Activated naive CD4-positive, alpha-beta T cell treated with Interleukin-2 at 50 U/mL for 16 hours (primary cell): Measurements from ENCODE around the gene CBX6.

Experiments used
- DNase-seq: peaks from one replicate; pipeline ENCODE4 v3.0.0-alpha.2; 2020

Gene CBX6

GRCh38 chr22:38873469-38874411 lies 1.7 kb upstream of the CBX6 start:
- DNase-seq: peak; percentile 81

DNA sequence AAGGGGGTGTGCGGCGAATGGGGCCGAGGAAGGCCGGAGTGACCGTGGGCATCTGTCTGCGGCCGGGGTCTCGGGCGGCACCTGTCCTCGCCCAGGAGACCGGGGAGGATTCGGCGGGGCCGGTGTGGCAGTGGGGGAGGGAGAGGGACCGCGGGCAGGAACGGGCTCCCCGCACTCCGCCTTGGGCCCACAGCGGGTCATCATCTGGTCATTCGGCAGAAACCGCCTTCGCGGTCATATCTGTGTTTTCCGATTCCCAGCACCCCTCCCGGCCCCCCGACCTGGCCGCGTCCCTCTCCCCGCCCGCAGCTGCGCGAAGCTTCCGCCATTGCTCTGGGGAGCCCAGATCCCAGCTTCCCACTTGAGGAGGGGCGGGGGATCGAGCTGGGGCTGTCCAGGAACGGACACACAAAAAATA lies 824 bp upstream of the CBX6 start:
- no peak for DNase-seq

DNA sequence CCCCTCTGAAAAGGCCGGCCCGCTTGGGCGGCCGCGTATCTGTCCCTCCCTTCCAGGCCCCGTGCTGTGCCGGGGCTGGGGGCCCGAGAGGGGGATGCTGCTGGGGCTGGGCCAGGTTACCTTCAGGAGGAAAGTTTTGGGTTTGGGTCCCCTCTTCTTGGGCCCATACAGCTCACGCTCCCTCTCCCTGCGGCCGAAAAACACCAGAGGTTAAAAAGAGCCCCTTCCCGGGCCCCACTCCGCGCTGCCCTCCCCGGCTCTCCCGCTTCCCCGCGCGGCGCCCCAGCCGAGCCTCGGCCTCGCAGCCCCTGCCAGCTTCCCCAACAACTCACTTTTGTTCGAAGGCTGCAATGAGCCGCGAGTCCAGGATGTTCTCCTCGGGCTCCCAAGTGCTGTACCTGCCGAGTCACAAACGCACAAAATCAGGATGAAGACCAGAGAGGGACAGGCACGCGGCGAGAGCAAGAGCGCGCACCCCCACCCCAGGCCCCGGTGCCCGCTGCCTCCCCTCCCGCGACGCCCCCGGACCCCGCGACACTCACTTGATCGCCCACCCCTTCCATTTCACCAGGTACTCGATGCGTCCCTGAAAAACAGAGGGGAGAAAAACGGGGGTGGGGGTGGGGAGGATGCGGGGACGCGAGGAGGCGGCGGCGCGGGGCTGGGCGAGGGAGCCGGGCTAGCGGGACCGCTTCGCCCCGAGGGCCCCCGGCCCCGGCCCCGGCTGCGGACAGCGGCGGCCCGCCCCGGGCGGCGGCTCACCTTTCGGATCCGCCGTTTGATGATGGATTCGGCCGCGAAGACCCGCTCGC lies 450 bp downstream of the CBX6 start:
- DNase-seq: peak; percentile 48

GRCh38 chr22:38870791-38871359 lies 1.1 kb downstream of the CBX6 start:
- no peak for DNase-seq

- peak; percentile 90 for DNase-seq
Observed at GRCh38 chr22:38870312-38870741, 1.7 kb downstream of the CBX6 start.

DNA sequence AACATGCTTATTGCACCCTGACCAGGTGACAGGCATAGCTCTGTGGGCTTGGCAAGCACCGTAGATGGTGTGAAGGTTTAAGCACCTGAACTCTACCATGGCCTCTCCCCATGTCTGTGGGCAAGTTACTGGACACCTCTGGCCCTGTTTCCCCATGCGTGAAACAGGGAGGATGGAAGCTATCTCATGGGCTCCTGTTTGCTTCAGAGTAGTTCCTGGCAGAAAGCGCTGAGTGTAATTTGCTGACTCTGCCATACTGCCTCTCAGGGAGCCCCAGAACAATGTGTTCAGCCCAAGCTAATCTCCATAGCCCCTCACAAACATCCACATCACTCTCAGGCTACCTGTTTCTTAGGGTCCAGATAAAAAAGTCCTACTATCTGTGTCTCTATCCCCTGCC lies 2.4 kb downstream of the CBX6 start:
- no peak for DNase-seq

DNA sequence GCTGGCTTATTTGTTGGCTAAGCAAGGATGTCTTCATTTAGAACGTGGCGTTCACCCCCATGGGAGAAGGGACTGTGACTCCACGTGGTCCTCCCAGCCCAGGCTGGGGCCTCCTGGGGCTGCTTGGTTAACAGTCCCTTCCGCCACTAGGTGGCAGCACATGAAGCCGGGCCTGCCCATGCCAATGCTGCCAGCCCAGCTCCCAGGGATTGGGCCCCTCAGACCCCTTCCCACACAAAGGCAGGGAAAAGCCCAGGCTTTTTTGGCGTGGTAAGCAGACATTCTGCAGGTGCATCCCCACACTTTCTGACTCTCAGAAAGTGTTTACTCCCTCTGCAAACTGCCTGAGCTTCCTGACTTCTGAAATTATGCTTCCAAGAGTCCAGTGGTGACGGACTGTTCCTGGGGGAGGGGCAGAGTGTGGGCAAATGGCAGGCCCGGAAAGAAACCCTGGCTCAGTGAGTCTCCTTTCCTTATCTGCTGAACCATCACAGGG lies 3.1 kb downstream of the CBX6 start:
- DNase-seq: peak; percentile 85

- no peak for DNase-seq
Observed at GRCh38 chr22:38868286-38868721, 3.7 kb downstream of the CBX6 start.

DNA sequence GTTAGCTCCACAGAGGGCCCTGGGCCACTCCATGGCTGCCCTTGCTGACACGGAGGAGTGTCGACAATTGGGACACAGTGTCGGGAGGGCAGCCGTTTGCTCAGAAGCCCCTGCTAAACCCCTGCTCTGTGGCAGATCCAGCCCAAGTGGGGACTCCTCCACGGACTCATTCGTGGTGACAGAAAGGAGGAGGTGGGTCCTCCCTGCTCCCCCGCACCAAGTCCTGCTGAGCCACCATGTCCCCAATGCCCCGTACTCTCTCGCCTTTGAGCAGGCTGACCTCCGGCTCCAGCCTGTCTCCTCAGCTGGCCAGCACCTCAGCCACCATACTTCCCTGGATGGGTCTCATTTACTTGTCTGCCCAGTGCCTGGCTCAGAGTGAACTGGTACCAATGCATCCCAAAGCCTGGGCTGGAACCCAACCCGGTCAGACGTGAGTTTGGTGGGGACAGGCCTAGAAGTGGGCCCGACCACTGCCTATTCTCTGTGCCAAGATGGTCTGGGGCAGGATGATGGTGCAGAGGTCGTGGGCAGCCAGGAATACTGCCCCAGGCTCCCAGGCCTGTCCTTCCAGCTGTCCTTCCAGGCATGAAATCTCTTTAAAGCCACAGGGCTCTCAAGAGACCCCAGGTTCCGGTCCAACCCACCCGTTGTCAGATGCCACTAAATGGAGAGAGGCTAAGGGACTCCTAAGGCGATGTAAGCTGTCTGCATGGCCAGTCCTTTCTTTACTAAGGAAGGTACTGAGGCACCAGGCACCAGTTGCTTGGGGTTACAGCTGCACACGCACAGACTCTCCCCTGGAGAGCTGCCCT lies 4.3 kb downstream of the CBX6 start:
- no peak for DNase-seq

GRCh38 chr22:38867124-38867455 lies 4.9 kb downstream of the CBX6 start:
- DNase-seq: no peak

DNA sequence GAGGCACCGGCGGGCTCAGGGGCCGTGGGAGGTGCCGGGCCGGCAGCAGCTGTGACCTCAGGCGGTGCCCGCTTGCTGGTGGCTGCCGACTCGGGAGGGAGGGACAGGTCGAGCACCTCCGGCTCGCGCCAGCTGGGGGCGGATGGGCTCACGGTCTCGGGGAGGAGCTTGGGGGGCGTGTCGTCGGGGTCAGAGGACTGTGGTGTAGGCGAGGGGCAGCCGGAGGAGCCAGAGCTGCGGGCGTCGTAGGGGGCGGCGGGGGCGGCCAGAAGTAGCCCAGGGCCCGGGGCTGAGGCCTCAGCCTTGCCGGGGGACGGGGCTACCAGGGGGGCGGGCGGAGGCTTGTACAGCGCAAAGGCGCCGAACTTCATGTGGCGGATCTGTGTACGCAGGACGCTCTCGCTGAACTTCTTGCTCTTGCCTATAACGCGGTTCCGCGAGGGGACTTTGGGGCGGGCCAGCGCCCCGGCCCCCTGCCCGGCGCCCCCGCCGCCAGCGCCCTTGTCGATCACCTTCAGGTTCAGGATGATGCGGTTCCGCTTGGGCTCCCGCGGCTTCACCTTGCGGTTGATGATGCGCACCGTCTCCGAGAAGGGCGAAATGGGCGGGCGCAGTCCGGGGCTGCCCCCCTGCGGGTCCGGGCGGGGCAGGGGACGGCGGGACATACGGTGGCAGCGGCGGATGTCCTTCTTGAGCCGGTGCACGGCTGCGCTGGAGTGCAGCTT lies 5.5 kb downstream of the CBX6 start:
- no peak for DNase-seq

GRCh38 chr22:38866024-38866398 lies 6.0 kb downstream of the CBX6 start:
- DNase-seq: no peak

GRCh38 chr22:38865201-38866023 lies 6.6 kb downstream of the CBX6 start:
- DNase-seq: no peak

GRCh38 chr22:38864361-38865191 lies 7.4 kb downstream of the CBX6 start:
- no peak for DNase-seq

DNA sequence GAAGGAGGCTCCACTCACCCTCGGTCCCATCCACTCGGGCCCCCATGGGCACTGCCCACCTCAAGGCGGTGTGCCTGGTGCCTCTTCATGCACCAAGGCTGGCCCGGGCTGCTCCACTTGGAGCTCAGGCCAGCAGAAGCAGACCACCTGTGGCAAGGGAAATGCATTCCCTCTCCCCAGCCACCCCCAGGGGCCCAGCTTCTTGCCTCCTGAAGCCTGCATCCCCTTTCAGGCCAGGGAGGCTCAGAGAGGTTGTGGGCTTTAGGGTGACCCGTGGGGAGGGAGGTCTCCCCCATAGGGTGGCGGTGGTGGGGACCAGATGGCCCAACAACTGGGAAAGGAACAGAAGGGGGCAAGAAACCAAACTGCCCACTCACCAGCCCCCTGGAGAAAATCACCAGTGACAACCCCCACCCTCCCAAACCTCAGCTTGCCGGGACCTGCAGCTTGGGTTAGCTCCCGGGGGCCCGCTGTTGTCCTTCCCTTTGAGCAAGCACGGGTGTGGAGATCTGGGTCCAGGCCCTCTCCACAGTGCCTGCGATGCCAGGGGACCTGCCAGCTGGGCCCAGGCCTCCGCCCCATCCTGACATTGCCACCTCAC lies 8.4 kb downstream of the CBX6 start:
- DNase-seq: no peak

DNA sequence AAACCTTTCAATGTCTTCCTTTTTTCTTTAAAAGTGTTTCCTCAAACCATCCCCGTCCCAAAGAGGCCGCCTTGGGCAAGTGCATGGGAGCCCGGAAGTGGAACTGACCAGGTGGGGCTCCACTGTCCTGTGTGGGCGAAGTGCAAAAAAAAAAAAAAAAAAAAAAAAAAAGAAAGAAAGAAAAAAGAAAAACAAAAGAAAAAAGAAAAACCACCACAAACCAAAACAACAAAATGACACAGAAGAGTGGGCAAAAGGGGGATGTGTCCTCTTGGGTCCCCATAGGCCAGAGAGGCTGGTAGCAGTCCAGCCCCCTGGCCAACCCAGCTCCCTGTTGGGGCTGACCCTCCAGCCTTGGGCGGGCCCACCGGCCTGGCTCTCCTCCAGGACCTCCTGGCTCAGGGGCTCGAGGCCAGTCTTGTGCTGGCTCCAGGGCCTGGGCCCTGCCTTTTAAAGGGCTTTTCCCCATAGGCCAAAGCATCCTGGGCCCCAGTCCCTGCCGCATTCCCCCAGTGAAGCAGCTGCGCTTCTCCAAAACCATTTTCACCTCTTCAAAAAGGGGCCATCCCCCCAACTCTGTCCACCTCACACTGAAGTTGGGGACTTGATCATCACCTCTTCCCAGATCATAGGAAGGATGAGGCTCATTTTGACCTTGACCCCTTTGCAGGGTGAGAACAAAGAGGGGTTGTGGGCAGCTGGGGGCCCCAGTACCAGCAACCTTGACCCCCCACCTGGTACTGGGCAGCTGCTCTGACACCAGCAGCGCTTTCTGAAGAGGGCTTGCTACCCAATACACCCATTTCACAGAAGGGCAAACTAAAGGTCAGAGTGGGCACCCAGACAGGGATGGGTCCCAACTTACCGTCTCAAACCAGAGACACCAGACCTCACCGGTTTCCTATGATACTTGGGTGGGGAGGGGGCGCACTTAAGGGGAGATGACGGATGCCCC lies 9.4 kb downstream of the CBX6 start:
- DNase-seq: no peak

DNA sequence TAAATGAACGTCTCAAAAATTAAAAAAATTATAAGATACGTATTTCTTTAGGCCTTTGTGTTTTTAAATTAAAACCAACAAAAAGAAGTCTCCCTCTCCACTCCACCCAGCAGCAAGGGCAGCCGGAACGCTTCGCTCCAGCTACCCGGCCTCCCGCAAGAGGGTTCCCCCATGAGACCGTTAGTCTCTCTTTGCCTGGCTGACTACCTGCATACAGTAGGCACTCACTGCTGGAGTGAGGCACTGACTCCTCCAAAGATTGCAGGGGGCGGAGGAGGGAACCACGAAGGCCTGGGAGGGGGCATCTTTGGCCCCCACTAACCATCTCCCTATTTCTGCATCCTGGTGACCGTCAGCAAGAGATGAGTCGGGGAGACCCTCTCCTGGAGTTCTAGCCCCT lies 10.1 kb downstream of the CBX6 start:
- no peak for DNase-seq

DNA sequence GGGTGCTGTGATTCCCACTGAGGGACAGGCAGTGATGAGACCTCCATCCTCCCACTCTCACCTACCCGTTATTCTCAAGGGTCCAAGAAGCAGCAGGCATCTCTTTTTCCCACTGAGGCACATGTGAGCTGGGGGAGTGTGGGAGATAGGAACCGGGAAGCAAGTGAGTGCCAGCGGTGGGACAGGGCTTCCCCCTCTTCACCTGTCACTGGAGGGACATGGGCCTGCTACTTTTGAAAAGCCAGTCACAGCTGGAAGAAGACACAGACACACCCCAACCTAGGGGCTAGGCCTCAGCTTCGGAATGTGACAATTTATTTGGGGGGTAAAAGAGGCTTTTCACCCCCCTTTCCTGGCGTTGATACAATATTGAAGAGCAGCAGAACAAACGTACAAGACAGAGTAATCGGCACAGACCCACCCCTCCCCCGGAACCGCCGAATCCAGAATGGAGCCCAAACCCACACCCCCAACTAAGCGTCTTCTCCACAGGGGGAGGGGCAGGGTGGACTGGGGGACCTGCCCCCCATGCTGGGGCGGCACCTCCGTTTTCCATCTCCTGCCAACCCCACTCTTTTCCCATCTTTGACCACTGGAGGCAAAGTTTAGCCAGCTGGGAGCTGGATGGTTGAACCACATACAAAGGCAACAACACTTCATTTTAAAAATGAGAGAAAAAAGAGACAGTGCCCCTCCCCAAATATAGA lies 10.7 kb downstream of the CBX6 start:
- no peak for DNase-seq
